Activated T-cell treated with anti-CD3 and anti-CD28 coated beads for 4 hours (primary cell): ENCODE measurements around the gene ARSB.
"Not testable (repeated sequence)": the region's sequence is repeated elsewhere in the genome, so short reads cannot be mapped to it uniquely, and the experiment has no call there.

Experiments
- DNase-seq: peaks from one replicate; pipeline ENCODE4 v3.0.0-alpha.2; 2020

The ARSB gene

DNA sequence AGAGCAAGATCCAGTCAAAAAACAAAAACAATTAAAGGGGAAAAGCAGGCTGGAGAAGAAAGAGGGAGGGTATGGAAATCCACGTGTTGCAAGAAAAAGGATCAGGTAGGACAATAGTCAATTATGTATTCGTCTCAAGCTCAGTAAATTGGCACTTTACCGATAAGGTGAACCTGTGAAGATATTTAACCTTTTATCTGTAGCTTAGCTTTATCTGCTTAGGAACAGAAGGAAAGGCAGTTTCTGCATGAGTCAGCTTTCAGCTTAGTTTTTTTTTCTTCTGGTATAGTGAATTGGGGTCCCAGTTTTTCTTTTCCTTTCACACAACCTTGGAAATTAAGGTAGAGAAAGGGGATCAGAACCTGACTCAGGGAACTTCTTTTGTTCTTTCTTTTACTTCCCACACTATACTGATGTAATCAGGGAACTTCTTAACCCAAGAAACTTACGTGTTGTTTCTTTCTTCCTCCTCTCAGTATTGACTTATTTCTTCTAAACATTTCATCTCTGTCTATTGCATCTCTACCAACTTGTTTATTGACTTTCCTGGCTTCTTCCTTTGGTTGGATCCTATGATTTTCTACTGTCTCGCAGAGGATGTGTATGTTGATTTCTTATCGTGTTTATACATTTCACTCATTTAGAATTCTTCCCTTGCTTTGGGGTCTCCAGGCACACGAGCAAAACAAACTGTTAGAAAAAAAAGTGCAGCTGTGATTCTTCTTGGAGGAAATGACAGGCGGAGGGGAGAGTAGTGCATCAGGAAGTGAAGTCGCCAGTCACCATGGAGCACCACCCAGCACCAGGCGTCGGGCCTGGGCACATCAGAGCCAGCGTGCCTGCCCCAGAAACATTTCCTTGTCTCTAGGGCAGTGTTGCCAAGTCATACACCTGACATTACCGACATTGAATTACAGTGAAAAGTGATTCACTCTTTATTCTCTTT lies 213.6 kb downstream of the ARSB start:
- DNase-seq, result no peak

GRCh38 chr5:78768781-78769380 lies 216.2 kb downstream of the ARSB start:
- no peak for DNase-seq

DNA sequence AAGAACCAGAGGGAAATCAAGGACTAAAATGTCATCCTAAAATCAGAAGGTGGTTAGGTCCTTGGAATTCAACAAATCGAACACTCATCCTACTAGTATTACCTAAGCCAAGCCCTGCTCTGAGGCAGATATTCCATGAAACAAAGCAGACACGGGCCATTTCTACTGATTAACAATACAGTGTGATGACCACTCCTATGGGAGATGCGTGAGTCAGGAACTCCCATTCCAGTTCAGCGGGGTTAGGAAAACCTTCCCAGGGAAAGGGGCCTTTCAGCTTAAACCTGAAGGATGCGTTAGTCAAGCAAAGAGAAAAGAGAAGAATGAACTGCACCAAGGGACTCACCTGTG lies 218.7 kb downstream of the ARSB start:
- DNase-seq, result no peak

DNA sequence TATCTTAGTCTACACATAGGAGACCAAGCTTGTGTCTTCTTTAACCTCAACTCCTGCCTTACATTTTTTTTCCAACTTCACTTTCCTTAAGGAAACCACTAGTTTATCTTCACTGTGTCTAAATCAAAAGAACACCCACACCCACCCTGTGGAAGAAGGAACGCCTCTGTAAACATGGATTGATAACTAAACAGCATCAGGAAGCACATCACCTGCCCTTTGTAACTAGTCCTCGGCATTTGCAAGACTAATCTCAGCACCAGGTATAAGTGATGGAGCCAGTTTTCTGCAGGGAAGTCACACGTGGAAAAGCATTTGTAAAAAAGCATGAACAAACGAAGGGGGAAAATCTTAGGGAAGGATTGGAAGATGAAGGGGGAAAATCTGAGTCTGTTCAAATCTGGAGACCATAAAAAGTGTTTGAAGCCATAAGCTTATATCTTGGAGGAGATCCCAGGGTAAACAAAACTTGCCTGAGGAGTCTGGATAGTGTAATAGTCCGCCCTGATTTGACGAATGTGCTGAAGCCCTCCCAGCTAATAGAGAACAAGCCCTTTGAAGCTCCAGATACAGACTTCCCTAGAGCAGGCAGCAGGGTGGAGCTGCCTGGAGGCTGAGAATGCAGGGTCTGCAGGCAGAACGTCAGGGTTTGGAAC lies 219.2 kb downstream of the ARSB start:
- DNase-seq, result no peak

GRCh38 chr5:78765116-78765515 lies 220.0 kb downstream of the ARSB start:
- DNase-seq, result no peak

DNA sequence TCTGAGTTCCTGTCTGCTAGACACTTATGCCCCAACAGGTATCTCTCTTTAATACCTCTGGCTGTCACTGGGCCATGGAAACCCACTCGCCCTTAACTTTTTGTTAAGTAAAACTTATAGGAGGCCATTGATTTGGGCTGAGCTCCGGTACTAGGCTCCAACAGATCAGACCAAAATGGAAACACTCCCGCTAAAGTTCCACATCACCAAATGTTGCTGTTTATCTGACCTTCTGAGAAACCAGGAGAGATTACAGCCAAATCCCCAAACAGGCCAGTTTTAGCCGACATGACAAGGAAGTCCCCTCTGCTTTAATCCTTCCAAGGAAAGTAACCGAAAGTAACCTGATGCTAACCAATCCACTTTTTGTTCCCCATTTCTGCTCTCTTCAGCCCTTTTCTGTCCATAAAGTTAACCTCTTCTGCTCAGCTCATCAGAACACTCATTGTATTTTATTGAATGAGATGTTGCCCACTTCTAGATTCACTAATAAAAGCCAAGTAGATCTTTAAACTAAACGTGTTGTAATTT lies 221.4 kb downstream of the ARSB start:
- DNase-seq, result no peak

DNA sequence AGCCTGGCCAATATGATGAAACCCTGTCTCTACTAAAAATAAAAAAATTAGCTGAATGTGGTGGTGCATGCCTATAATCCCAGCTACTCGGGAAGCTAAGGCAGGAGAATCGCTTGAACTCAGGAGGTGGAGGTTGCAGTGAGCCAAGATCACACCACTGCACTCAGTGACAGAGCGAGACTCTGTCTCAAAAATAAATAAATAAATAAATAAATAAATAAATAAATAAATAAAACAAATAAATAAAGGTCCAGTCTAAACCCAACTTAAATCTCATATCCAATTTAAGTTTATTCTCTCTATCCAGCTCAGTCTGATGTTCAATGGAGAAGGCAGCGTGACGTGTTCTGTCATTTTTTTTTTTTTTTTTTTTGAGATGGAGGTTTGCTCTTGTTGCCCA lies 222.4 kb downstream of the ARSB start:
- not testable (repeated sequence) for DNase-seq

- no peak for DNase-seq
These were observed 223.3 kb downstream of the ARSB start for GRCh38 chr5:78761840-78762239.

DNA sequence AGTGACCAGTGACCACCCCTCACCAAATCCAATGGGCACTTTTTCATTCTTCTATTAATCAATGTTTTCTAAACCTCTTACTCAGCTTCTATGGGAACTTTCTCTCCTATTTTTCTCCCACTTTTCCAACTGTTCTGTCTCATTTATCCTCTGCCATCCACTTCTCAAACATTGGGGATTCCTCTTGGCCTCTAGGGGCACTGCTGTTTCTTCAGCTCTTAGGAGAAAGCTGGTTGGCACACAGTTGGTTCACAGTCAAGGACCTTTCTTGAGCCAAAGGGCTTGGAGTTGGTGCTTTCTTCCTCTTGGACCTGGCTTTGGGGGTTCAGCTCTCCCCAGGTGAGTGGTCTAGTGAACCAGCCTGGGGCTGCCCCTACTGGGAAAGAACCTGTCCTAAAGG lies 224.3 kb downstream of the ARSB start:
- no peak for DNase-seq

DNA sequence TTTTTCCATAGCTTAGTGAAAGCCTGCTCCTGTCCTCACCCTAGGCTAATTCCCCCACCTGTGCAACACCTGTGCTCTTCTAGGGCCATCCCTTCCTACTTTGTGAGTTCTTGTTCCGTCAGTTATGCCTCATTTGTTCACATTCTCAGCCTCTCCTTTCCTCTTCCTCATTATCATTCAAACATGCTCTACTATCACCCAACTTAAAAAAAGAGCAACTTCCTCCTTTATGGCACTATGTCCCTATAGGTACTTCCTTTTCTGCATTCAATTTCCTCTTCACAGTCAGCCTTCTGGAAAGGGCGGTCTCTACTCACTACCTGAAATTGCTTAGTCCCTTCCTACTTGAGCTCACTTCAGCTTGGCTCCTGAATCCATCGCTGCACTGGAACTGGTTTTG lies 224.7 kb downstream of the ARSB start:
- DNase-seq, result no peak

GRCh38 chr5:78758169-78758839 lies 226.8 kb downstream of the ARSB start:
- DNase-seq, result no peak

DNA sequence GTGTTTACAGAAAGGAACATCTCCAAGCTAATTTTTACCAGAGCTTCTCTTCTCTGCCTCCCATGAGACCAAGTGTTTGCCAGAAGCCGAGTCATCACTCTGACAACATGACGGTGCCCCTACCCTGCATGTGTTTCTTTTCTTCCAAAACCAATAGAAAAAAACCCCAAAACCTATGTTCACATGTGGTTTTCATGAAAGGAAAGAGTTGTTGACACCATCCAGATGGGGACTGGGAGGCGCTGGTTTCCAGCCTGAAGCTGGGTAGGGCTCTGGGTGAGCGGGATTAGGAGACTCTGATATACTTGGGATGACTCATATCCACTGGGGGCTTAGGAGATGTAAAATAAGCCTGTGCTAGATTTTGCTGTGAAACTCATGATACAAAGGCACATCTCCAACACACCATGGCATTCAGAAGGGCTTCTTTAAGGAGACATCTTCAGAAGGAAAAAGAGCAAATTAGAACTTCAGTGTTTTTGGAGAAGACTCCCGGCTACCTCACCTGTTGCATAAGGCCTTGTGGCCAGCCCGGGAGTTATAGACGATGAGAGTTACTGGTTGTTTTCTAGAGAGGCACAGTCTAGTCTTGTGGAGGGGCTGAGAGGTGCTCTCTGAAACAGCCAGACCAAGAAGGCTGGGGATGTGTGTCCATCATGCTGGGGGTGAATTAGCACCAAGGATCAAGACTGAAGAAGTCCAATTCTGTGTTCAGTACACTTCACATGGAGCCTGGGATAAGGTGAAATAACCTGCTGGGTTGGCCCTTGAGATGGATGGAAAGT lies 227.6 kb downstream of the ARSB start:
- DNase-seq, result no peak

DNA sequence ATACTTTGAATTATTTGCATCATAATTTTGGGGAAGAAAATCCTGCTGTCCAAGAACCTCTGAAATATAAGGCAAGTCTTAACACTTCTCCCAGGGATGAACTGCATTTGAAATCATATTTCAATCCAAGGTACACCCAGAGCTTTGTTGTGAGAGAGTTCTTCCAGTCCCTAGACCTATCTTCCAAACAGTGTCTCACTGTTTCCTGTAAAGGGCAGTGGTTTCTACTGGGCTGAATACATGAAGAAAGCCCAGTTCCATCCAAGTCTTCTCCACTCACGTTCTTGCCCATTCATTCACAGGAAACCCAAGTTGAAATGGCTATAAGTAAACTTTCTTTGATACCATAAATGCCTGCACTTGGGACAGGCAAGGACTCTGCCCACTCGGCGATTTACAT lies 228.3 kb downstream of the ARSB start:
- no peak for DNase-seq

- DNase-seq, result no peak
These were observed 229.2 kb downstream of the ARSB start for GRCh38 chr5:78755822-78756429.

GRCh38 chr5:78754655-78755054 lies 230.5 kb downstream of the ARSB start:
- no peak for DNase-seq

- no peak for DNase-seq
These were observed 232.0 kb downstream of the ARSB start for GRCh38 chr5:78753093-78753531.

GRCh38 chr5:78751872-78752271 lies 233.2 kb downstream of the ARSB start:
- DNase-seq, result no peak

DNA sequence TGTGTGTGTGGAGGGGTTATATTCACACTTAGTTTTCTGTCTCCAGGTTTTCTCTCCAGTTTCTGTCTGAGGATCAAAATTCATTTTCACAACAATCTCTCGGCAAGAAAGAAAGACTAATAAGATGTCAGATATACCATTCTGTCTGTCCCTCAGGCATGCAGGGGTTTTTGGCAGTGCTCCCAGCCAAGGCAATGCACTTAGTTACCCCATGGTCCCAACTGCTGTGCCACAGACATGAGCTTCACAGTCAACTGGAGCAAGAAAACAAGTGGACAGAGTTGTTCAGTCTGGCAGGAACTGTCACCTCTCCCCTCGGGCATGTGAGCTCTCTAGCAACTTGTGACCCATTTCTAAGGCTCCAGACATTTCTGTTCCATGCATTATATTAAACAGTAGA lies 234.8 kb downstream of the ARSB start:
- DNase-seq, result no peak

GRCh38 chr5:78747705-78748359 lies 237.3 kb downstream of the ARSB start:
- DNase-seq, result no peak

DNA sequence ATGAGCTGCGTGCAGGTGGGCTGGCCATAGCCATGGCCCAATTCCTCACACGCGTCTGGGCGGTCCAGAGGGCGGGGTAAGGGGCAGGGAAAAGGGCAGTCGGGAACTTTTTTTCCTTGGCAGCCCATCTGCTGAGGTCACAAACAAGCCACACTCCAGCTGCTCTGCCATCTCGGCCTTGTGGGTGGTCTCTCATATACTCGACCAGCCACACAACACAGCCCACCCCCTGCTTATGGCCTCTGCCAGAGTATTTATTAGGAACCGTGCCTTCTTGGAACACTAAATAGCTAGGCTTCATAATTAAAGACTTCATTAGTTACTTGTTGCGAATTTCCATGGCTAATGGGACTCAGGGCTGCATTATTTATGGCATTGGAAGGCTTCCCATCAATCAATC lies 238.1 kb downstream of the ARSB start:
- DNase-seq, result no peak
